H1 (cell line): Measurements from ENCODE around the gene GPSM1. TPM values are rescaled to one million over a fixed set of nuclear protein-coding genes. Genes with fewer than 3 reads are reported as not detected.

Source experiments
- CREB1 ChIP-seq: IDR thresholded peaks from 2 replicates; pipeline ENCODE4 v1.6.1; 2012; ENCODE audit warnings: inconsistent platforms
- polyA plus RNA-seq, 7 experiments: library from polyadenylated mRNA; depleted of rRNA in 3 of 7; stranded (reverse) in 5 of 7; unstranded in 2 of 7; fragments of >200 nt in 5 of 7; fragments of 200-250 nt in 2 of 7; gene quantifications; 1 replicate in 5 of 7; 2 replicates in 1 of 7; 4 replicates in 1 of 7; pipeline versions ENCODE4 v1.2.1 to v1.2.3, GENCODE V29; 2011 to 2013; ENCODE audit warnings: missing spikeins in 2 of 7, mixed read lengths in 2 of 7
- total RNA-seq: library from RNA; stranded (reverse); fragmentation: NEBNext Ultra II Directional; extraction: Animal tissue kit (Norgen Biotek cat#: 25700); gene quantifications from 2 replicates; pipeline ENCODE4 v1.2.1, GENCODE V29; 2021
- TF ChIP-seq, protein P1 (sequence below): fragments of 300-600 bp; sonication (generic); IDR thresholded peaks from 2 replicates; pipeline ENCODE4 v1.7.1; 2012; ENCODE audit warnings: low read length, moderate library complexity, mild to moderate bottlenecking, inconsistent platforms; ENCODE audit not compliant: insufficient replicate concordance

GPSM1 gene
- total and polyA plus RNA-seq, 2 of the 8 experiments (the other 6 are each of a cell fraction or from before 2014, with no cell fraction given) = 12.8 to 18.0 TPM

DNA sequence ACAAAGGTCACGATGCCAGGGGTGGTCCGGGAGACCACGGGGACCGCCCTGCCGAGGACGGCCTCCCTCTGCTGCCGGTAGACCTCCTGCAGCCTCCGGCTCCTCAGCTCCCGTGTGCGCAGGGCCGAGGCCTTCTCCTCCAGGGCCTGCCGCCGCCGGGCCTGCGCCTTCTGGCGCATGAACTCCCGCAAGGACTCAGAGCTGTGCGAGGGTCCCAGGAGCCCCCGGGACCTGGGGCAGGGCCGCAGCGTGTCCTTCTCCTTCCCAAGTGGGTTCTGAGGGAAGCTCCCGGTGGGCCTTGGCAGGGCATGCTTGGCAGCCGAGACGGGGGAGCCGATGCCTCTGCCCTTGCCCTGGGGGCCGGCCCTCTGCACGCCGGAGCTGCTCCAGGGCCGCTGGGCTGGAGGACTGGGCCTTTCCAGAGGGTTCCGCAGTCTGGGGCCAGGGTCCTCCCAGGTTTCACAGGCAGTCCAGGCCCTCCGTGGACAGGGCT, 36.8 kb upstream of the GPSM1 start (continued):
- TF ChIP-seq, protein P1, sequence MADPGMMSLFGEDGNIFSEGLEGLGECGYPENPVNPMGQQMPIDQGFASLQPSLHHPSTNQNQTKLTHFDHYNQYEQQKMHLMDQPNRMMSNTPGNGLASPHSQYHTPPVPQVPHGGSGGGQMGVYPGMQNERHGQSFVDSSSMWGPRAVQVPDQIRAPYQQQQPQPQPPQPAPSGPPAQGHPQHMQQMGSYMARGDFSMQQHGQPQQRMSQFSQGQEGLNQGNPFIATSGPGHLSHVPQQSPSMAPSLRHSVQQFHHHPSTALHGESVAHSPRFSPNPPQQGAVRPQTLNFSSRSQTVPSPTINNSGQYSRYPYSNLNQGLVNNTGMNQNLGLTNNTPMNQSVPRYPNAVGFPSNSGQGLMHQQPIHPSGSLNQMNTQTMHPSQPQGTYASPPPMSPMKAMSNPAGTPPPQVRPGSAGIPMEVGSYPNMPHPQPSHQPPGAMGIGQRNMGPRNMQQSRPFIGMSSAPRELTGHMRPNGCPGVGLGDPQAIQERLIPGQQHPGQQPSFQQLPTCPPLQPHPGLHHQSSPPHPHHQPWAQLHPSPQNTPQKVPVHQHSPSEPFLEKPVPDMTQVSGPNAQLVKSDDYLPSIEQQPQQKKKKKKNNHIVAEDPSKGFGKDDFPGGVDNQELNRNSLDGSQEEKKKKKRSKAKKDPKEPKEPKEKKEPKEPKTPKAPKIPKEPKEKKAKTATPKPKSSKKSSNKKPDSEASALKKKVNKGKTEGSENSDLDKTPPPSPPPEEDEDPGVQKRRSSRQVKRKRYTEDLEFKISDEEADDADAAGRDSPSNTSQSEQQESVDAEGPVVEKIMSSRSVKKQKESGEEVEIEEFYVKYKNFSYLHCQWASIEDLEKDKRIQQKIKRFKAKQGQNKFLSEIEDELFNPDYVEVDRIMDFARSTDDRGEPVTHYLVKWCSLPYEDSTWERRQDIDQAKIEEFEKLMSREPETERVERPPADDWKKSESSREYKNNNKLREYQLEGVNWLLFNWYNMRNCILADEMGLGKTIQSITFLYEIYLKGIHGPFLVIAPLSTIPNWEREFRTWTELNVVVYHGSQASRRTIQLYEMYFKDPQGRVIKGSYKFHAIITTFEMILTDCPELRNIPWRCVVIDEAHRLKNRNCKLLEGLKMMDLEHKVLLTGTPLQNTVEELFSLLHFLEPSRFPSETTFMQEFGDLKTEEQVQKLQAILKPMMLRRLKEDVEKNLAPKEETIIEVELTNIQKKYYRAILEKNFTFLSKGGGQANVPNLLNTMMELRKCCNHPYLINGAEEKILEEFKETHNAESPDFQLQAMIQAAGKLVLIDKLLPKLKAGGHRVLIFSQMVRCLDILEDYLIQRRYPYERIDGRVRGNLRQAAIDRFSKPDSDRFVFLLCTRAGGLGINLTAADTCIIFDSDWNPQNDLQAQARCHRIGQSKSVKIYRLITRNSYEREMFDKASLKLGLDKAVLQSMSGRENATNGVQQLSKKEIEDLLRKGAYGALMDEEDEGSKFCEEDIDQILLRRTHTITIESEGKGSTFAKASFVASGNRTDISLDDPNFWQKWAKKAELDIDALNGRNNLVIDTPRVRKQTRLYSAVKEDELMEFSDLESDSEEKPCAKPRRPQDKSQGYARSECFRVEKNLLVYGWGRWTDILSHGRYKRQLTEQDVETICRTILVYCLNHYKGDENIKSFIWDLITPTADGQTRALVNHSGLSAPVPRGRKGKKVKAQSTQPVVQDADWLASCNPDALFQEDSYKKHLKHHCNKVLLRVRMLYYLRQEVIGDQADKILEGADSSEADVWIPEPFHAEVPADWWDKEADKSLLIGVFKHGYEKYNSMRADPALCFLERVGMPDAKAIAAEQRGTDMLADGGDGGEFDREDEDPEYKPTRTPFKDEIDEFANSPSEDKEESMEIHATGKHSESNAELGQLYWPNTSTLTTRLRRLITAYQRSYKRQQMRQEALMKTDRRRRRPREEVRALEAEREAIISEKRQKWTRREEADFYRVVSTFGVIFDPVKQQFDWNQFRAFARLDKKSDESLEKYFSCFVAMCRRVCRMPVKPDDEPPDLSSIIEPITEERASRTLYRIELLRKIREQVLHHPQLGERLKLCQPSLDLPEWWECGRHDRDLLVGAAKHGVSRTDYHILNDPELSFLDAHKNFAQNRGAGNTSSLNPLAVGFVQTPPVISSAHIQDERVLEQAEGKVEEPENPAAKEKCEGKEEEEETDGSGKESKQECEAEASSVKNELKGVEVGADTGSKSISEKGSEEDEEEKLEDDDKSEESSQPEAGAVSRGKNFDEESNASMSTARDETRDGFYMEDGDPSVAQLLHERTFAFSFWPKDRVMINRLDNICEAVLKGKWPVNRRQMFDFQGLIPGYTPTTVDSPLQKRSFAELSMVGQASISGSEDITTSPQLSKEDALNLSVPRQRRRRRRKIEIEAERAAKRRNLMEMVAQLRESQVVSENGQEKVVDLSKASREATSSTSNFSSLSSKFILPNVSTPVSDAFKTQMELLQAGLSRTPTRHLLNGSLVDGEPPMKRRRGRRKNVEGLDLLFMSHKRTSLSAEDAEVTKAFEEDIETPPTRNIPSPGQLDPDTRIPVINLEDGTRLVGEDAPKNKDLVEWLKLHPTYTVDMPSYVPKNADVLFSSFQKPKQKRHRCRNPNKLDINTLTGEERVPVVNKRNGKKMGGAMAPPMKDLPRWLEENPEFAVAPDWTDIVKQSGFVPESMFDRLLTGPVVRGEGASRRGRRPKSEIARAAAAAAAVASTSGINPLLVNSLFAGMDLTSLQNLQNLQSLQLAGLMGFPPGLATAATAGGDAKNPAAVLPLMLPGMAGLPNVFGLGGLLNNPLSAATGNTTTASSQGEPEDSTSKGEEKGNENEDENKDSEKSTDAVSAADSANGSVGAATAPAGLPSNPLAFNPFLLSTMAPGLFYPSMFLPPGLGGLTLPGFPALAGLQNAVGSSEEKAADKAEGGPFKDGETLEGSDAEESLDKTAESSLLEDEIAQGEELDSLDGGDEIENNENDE = no peak
- TF ChIP-seq CREB1 = no peak
